GM19193 (cell line): Measurements from ENCODE around the gene RBMX.

Experiments used
- POLR2A ChIP-seq: IDR thresholded peaks from 4 replicates; pipeline ENCODE4 v1.6.1; 2011; ENCODE audit not compliant: insufficient read depth, insufficient read length; ENCODE audit errors: extremely low read depth

Gene RBMX

DNA sequence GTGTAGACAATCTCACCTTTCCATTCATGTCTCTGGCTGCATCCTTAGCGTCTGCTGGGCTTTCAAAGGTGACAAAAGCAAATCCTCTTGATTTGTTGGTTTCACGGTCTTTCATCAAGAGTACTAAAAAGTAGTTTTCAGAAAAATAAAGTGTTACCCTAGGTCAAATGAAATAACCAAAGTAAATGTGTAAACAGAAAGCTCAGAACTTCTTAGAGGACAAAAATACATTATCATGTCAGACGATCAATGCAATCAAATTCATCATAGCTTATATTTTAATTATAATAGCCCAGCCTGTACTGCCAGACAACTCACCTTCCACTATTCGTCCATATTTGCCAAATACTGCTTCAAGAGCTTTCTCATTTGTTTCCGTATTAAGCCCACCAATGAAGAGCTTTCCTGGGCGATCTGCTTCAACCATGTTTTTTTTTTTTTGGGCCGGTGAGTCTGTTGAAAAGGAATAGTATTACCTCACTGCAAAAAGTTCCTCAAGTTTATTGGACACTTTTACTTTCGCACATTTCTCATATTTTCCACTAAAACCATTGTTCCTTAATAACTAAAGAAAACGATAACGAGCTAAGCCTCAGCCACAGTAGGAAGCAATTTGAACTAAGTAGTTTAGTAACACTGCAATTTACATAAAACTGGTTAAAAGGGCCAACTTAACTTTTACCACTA, 1.4 kb downstream of the RBMX start:
- no peak for TF ChIP-seq POLR2A

DNA sequence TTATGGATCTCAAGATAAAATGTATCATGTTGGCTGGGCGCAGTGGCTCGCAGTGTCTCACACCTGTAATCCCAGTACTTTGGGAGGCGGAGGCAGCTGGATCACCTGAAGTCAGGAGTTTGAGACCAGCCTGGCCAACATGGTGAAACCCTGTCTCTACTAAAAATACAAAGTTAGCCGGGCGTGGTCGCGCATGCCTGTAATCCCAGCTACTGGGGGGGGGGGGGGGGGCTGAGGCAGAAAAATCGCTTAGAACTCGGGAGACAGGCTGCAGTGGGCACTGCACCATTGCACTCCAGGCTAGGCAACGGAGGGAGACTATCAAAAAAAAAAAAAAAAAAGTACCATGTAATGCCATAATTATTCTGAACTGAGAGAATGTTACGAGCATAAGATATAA, 2.1 kb downstream of the RBMX start:
- no peak for TF ChIP-seq POLR2A

DNA sequence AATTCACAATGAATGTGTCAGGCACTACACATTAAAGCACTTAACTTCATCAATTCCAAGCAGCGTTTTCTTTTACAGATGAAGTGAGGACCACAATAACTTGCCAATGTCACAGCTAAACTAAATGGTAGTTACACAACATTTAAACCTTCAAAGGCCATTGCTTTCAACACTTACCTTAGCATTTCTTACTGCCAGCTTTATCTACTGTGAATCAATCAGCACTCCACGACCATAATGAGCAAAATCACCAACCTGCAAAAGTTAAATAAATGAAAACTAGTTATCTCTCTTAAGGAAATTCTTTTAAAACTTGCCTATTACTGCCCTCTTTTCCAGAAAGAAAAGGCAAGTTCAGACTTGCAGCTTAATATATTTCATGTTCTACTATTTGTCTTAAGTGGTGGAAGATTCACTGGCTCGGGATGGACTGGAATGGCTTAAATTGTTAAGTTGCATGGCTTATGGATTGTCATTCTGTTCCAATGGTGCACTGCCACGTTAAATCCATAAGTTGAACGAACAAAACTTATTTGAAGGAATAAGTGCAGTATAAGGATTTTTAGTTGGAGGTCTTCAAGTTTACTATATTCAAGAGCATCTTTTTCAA, 8.3 kb downstream of the RBMX start:
- no peak for TF ChIP-seq POLR2A

DNA sequence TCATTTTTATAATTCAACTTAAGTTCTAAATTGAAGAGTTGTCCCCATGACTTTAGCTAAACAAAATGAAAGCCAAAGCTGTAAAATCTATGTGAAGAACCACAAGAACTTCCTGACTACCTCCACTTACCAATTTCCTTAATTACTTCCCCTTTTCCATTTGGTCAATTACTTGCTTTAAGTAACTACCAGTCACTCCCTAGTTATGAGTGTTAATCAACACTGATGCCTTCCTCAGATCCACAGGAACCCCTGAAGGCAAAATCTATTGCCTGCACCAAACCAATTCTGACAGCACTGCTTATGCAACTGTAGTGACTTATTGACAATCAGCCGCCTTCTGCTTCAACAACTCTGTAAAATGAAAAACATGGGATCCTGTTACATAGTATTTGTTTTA, 10.5 kb downstream of the RBMX start:
- no peak for TF ChIP-seq POLR2A

DNA sequence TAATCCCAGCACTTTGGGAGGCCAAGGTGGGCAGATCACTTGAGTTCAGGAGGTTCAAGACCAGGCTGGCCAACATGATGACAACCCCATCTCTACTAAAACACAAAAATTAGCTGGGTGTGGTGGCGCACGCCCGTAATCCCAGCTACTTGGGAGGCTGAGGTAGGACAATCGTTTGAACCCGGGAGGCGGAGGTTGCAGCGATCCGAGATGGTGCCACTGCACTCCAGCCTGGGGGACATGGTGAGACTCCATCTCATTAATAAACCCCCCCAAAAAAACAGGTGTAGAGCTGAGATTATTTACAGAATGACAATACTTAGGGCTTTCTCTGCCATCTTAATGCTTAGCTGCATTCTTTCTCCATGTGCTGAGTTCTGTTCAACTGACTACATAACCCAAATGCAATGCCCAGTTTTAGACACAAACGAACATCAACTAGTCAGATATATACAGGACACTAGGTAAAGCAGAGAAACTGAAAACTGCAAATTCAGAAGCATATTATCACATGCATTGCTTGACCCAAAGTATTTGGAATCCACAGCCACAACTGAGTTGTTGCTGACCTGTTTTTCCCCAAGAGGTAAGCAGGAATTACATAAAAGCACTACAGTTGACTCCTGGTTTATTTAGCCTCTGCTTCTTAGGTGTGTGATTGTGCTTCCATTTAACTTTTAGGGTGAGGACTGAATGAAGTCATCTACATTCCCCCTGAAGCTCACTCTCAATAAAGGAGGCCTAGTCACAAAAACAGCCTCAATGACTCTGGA, 12.1 kb downstream of the RBMX start:
- no peak for TF ChIP-seq POLR2A

DNA sequence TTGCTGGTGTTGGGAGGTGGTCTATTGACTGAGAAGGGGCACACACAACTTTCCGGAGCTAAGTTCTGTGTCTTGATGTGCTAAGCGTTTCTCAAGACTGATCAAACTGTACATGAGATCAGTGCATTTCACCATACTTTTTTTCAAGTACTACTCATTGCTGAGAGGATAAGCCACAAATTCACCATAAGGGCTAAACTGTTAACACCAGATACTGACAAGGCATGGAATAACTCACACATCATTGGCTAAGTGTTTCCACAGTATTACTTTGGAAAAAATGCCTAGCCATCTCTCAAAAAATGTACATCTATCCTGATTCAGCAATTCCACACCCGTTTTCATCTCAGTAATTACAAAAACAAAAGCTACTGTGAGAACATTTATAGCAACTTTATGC, 13.0 kb downstream of the RBMX start:
- no peak for TF ChIP-seq POLR2A

DNA sequence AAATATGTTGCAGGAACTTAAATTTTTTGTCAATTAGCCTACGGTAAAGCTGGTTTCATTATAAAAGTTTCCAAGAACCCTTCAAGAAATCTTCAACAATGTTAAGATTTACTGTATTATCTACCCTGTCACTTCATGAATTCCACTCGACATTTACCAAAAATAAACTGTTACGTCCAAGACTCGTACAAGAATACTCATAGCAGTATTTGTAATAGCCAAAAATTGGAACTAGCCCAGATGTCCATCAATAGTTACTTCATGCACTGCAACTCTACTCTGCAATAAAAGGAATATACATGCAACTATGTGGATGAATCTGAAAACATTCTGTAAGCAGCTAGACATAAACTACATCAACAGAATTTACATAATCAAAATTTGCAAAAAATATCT, 13.4 kb downstream of the RBMX start:
- no peak for TF ChIP-seq POLR2A

DNA sequence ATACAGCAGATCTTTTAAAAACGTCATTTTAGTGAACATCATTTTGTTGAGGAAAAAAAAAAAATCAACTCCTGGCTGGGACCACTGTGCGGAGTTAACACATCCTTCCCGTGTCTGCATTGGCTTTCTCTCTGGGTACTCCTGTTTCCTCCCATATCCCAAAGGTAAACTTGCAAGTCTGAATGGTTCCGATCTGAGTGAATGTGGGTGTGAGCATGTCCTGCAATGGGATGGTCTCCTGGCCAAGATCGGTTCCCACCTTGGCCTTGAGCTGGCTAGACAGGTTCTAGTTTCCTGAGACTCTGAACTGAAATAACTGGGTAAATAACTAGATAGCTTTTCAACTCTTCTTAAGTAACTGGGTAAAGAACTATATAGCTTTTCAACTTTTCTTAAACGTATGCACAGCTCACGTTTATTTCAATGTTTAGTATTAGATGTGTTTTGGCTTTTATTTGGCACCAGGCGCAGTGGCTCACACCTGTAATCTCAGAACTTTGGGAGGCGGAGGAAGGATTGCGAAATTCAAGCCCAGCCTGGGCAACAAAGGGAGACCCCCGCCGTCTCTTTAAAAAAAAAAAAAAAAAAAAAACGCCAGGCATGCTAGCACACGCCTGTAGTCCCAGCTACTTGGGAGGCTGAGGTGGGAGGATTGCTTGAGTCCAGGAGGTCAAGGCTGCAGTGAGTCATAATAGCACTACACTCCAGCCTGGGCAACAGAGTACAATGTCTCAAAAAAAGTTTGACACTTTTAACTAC, 14.0 kb downstream of the RBMX start:
- TF ChIP-seq POLR2A = peak; percentile 32

DNA sequence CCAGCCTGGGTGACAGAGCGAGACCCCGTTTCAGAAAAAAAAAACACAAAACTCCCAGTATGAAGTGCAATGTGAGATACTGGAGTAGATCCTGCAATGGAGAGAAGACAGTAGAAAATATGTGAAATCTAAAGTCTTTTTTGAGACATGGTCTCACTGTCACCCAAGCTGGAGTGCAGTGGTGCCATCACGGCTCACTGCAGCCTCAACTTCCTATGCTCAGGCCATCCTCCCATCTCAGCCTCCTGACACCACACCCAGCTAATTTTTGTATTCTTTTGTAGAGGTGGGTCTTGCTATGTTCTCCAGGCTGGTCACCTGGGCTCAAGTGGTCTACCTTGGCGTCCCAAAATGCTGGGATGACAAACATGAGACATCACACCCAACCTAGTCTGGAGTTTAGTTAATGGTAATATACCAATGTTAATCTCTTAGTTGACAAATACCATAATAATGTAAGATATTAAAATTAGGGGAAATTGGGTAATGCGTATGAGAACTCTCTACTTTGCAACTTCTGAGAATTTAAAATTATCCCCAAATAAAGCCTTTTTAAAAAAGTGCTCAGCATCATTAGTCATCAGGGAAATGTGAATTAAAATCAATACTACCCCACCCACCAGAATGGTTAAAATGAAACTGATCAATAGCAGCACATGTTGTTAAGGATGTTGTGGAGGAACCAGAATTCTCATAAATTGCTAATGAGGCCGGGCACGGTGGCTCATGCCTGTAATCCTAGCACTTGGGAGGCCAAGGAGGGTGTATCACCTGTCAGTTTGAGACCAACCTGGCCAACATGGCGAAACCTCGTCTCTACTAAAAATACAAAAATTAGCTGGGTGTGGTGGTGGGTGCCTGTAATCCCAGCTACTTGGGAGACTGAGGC, 15.0 kb downstream of the RBMX start:
- no peak for TF ChIP-seq POLR2A

DNA sequence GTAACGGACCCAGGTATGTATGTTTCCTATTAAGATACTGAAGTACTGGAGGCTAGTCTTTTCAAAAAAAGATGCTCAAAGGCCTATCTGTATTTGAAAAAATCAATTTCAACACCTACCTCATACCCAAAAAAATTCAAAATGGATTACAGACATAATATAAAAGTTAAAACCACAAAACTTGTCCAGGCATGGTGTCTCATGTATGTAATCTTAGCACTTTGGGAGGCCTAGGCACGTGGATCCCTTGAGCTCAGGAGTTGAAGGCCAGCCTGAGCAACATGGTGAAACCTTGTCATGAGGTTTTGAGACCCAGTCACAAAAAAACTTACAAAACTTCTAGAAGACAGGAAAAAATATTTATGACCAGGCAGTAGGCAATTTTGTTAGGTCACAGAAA, 16.7 kb downstream of the RBMX start:
- no peak for TF ChIP-seq POLR2A

DNA sequence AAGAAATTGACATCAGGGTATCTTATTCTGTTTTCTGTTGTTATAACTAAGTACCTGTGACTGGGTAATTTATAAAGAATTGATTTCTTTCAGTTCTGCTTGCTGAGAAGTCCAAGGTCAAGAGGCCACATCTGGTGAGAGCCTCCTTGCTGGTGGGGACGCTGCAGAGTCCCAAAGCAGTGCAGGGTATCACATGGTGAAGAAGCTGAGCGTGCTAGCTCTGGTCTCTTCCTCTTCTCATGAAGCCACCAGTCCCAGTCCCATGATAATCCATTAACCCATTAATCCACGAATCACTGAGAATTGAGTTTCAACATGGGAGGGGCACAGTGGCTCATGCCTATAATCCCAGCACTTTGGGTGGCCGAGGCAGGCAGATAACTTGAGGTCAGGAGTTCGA, 18.0 kb downstream of the RBMX start:
- TF ChIP-seq POLR2A = no peak

DNA sequence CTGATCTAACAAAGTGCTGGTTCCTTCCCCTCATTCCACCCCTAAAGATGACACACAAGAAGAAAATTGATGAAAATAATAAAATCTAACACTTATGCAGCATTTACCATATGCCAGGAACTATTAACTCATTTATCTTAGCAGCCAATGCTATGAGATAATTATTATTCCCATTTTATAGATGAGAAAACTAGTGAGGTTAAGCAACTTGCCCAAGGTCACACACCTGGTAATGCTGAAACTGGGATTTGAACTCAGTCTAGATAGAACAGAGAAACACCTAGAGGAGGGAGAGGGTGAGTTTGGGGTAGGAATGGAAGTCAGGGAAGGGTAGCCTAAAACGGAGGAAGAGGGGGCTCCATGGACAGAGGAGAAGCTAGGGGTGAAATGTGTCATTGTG, 18.6 kb downstream of the RBMX start:
- no peak for TF ChIP-seq POLR2A

DNA sequence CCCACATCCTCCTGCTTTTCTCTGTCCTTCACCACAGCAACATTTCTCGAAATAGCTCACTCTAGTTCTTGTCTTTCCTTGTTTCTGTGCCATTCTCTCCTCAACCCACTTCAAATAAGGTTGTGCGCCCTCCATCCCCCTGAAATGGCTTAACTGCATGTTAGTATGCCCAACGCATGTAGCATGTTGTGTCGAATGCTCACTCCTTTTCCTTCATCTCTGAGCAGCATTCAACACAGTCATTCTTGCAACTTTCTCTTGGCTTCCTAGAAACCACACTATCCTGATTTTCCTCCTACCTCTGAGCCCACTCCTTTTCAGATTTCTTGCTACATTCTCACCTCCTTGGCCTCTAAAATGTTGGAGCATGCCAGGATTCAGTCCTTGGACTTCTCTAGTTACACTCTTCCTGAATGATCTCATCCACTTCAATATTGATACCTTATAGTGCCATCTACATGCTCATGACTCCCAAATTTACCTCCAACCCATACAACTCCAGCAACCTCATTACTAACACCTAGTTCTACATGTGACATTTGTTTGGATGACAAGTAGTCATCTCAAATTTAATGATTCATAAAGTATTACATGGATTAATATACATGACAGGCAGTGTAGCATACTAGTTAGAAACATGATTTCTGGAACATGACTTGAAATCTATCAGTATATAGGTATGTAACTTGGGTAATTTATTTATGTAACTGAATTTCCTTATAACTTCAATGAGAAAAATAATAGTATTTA, 22.3 kb downstream of the RBMX start:
- TF ChIP-seq POLR2A = no peak

DNA sequence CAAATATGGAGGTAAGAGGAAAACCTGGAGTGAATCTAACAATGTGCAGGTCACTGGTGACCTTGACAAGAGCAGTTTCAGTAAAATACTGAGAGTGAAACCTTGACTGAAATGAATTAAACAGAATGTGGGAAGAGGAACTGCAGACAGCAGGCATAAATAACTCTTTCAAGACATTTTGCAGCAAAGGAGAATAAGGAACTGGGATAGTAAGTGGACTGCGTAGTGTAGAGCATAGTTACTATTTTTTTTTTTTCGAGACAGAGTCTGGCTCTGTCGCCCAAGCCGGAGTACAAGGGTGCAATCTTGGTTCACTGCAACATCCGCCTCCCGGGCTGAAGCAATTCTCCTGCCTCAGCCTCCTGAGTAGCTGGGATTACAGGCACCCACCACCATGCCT, 24.0 kb downstream of the RBMX start:
- no peak for TF ChIP-seq POLR2A
